SHP77 (cell line): ENCODE measurements around the gene PELI2.

Experiments used
- DNase-seq, 2 experiments: peaks; one replicate each; lab custom pipeline; 2025; lab: John Stamatoyannopoulos, UW

The PELI2 gene

GRCh38 chr14:56172571-56172971, 54.4 kb downstream of the PELI2 start:
- DNase-seq: no peak

- DNase-seq: no peak
These were observed 55.2 kb downstream of the PELI2 start for GRCh38 chr14:56173365-56173922.

GRCh38 chr14:56175773-56176172, 57.6 kb downstream of the PELI2 start:
- DNase-seq: no peak

GRCh38 chr14:56176530-56176929, 58.3 kb downstream of the PELI2 start:
- peak; percentile 36 to 37 for DNase-seq

GRCh38 chr14:56177036-56177435, 58.8 kb downstream of the PELI2 start:
- DNase-seq: no peak

GRCh38 chr14:56180754-56181542, 62.7 kb downstream of the PELI2 start:
- DNase-seq: no peak

- peak; percentile 93 to 97 for DNase-seq
These were observed 63.5 kb downstream of the PELI2 start for GRCh38 chr14:56181681-56182085.

- no peak for DNase-seq
These were observed 64.2 kb downstream of the PELI2 start for GRCh38 chr14:56182410-56182809.

GRCh38 chr14:56183631-56184157, 65.5 kb downstream of the PELI2 start:
- no peak for DNase-seq

- peak in 1 of 2 experiments; percentile 14 for DNase-seq
These were observed 67.8 kb downstream of the PELI2 start for GRCh38 chr14:56185992-56186391.

GRCh38 chr14:56187736-56188135, 69.5 kb downstream of the PELI2 start:
- no peak for DNase-seq

GRCh38 chr14:56189307-56189706, 71.1 kb downstream of the PELI2 start:
- DNase-seq: peak in 1 of 2 experiments; percentile 12

- no peak for DNase-seq
These were observed 75.1 kb downstream of the PELI2 start for GRCh38 chr14:56193347-56193746.

- DNase-seq: peak in 1 of 2 experiments; percentile 49
These were observed 75.8 kb downstream of the PELI2 start for GRCh38 chr14:56194042-56194441.

GRCh38 chr14:56195223-56195622, 77.0 kb downstream of the PELI2 start:
- peak; percentile 46 to 53 for DNase-seq

- peak; percentile 93 to 95 for DNase-seq
These were observed 77.5 kb downstream of the PELI2 start for GRCh38 chr14:56195704-56196103.

GRCh38 chr14:56196274-56196673, 78.1 kb downstream of the PELI2 start:
- no peak for DNase-seq

- no peak for DNase-seq
These were observed 78.9 kb downstream of the PELI2 start for GRCh38 chr14:56197150-56197549.

- DNase-seq: no peak
These were observed 80.2 kb downstream of the PELI2 start for GRCh38 chr14:56198438-56198837.

- DNase-seq: peak; percentile 22 to 64
These were observed 81.1 kb downstream of the PELI2 start for GRCh38 chr14:56199095-56199981.

GRCh38 chr14:56199982-56200577, 81.9 kb downstream of the PELI2 start:
- DNase-seq: no peak

GRCh38 chr14:56202256-56202655, 84.0 kb downstream of the PELI2 start:
- no peak for DNase-seq
